B cell (primary cell): ENCODE data around the gene SLC4A8. TPM values are rescaled to one million over a fixed set of nuclear protein-coding genes. Genes with fewer than 3 reads are reported as not detected.

Source experiments
- ATAC-seq: fragments of 200-7000 bp; cut with Tn5 transposase; one replicate; pipeline ENCODE4 v1.10.0; 2021; ENCODE audit warnings: low read depth, mild to moderate bottlenecking, moderate number of reproducible peaks, moderate library complexity
- CTCF ChIA-PET: fragments of 350-600 bp; sonication (Branson Sonifier 250); formaldehyde crosslinking; loops from one replicate; lab custom pipeline; 2021; ENCODE audit warnings: antibody characterized with exemption, inconsistent platforms; lab: Charles Lee
- POLR2A ChIA-PET: fragments of 350-600 bp; sonication (Branson Sonifier 250); formaldehyde crosslinking; loops from one replicate; lab custom pipeline; 2021; ENCODE audit warnings: antibody characterized with exemption; lab: Charles Lee
- DNase-seq: peaks from one replicate; pipeline ENCODE4 v3.0.0; 2013
- H2AFZ ChIP-seq: 2 replicates; pipeline ENCODE4 v1.6.1; 2012; ENCODE audit warnings: mild to moderate bottlenecking, low read depth, low read length; ENCODE audit not compliant: insufficient read depth, poor library complexity, severe bottlenecking
- H3K27ac ChIP-seq, 2 donors: 1 replicate in 1 of 2; 2 replicates in 1 of 2; pipeline ENCODE4 v1.5.1; 2012 to 2013; ENCODE audit warnings: low read length in 2 of 2, mild to moderate bottlenecking in 2 of 2, moderate library complexity in 1 of 2
- H3K27me3 ChIP-seq, 4 experiments: fragments of 200-600 bp in 1 of 4; sonication (generic) in 1 of 4; replicated peaks in 1 of 4; 1 replicate in 2 of 4; 2 replicates in 2 of 4; pipeline versions ENCODE4 v1.6.1 to v1.7.0; 2013 to 2016; ENCODE audit warnings: low read length in 3 of 4, mild to moderate bottlenecking in 2 of 4, mixed read lengths in 1 of 4, moderate library complexity in 1 of 4; ENCODE audit not compliant: insufficient read depth in 4 of 4, control insufficient read depth in 3 of 4; ENCODE audit errors: control extremely low read depth in 1 of 4
- H3K36me3 ChIP-seq, 2 experiments: replicated peaks in 1 of 2; 1 replicate in 1 of 2; 2 replicates in 1 of 2; pipeline versions ENCODE4 v1.6.1 to v1.7.1; 2013; ENCODE audit warnings: low read length in 1 of 2; ENCODE audit not compliant: insufficient read depth in 2 of 2, control insufficient read depth in 1 of 2; ENCODE audit errors: control extremely low read depth in 1 of 2, extremely low read depth in 1 of 2
- H3K4me1 ChIP-seq, 2 donors: fragments of 200-600 bp in 1 of 2; sonication (generic) in 1 of 2; 1 replicate in 1 of 2; 2 replicates in 1 of 2; pipeline versions ENCODE4 v1.5.1 to v1.6.1; 2013 to 2017; ENCODE audit warnings: low read length in 2 of 2; ENCODE audit not compliant: control insufficient read depth in 2 of 2, insufficient read depth in 2 of 2
- H3K4me2 ChIP-seq: replicated peaks from 2 replicates; pipeline ENCODE3; 2012; ENCODE audit warnings: mild to moderate bottlenecking, low read depth, low read length; ENCODE audit not compliant: poor library complexity, severe bottlenecking
- H3K4me3 ChIP-seq, 5 experiments: fragments of 200-600 bp in 1 of 5; sonication (generic) in 1 of 5; 1 replicate in 3 of 5; 2 replicates in 2 of 5; pipeline versions ENCODE4 v1.5.1 to v1.7.0; 2011 to 2016; ENCODE audit warnings: low read length in 4 of 5, mild to moderate bottlenecking in 4 of 5, low read depth in 2 of 5, control low read depth in 1 of 5, moderate library complexity in 1 of 5; ENCODE audit not compliant: insufficient read depth in 1 of 5; ENCODE audit errors: control extremely low read depth in 1 of 5, extremely low read depth in 1 of 5
- H3K79me2 ChIP-seq: fragments of 200-600 bp; sonication (generic); one replicate; pipeline ENCODE4 v1.6.0; 2016; ENCODE audit warnings: low read length; ENCODE audit not compliant: control insufficient read depth, insufficient read depth
- H3K9ac ChIP-seq: fragments of 200-600 bp; sonication (generic); 2 replicates; pipeline ENCODE4 v1.6.1; 2017; ENCODE audit warnings: mild to moderate bottlenecking, low read length, moderate library complexity
- H3K9me3 ChIP-seq, 3 donors: one replicate each; pipeline versions ENCODE4 v1.6.1 to v1.7.1; 2013; ENCODE audit warnings: low read length in 2 of 3; ENCODE audit not compliant: control insufficient read depth in 2 of 3, insufficient read depth in 1 of 3; ENCODE audit errors: control extremely low read depth in 1 of 3
- H4K20me1 ChIP-seq: 2 replicates; pipeline ENCODE4 v1.6.0; 2012; ENCODE audit warnings: mild to moderate bottlenecking, low read length; ENCODE audit not compliant: insufficient read depth, control insufficient read depth, poor library complexity, severe bottlenecking
- H3K27ac Mint-ChIP-seq: one replicate; pipeline ENCODE4 v1.8.0; 2021; ENCODE audit warnings: mixed read lengths
- H3K27me3 Mint-ChIP-seq: one replicate; pipeline ENCODE4 v1.8.0; 2021; ENCODE audit warnings: mixed read lengths
- H3K4me1 Mint-ChIP-seq: one replicate; pipeline ENCODE4 v1.8.0; 2021; ENCODE audit warnings: mixed read lengths
- H3K4me3 Mint-ChIP-seq: one replicate; pipeline ENCODE4 v1.8.0; 2021; ENCODE audit warnings: mixed read lengths
- H3K9me3 Mint-ChIP-seq: one replicate; pipeline ENCODE4 v1.8.0; 2022; ENCODE audit warnings: mixed read lengths; ENCODE audit not compliant: insufficient read depth
- CTCF ChIP-seq: fragments of 200-600 bp; IDR thresholded peaks from one replicate; pipeline ENCODE4 v1.8.0; 2022; ENCODE audit warnings: antibody characterized with exemption, mild to moderate bottlenecking
- EZH2 ChIP-seq: IDR thresholded peaks from 2 replicates; pipeline ENCODE4 v1.6.1; 2012; ENCODE audit warnings: borderline replicate concordance, low read depth, mild to moderate bottlenecking, moderate library complexity, low read length; ENCODE audit not compliant: insufficient read depth, poor library complexity, severe bottlenecking
- WGBS: methylation state at CpG from one replicate; pipeline ENCODE4 v1.1.5; 2013; ENCODE audit warnings: missing lambda C conversion rate; ENCODE audit not compliant: insufficient coverage; 5-methylcytosine and 5-hydroxymethylcytosine counted together
- intact Hi-C: fragments of 100-400 bp; cut with micrococcal nuclease; formaldehyde crosslinking; loops from one replicate; pipeline ENCODE4 v1.10.0; 2022
- polyA plus RNA-seq: library from polyadenylated mRNA; depleted of rRNA; stranded (reverse); fragments of >200 nt; gene quantifications from 2 replicates; pipeline ENCODE4 v1.2.3, GENCODE V29; 2012
- total RNA-seq, 2 donors: library from RNA; stranded (reverse); fragments of 120-200 nt in 1 of 2; gene quantifications; 1 replicate in 1 of 2; 2 replicates in 1 of 2; pipeline versions ENCODE4 v1.2.3 to v1.2.4, GENCODE V29; 2013 to 2022

Gene SLC4A8
- total and polyA plus RNA-seq, 2 donors (not counting 1 experiment from before 2014, with no cell fraction given), result 3.1 to 3.2 TPM

DNA sequence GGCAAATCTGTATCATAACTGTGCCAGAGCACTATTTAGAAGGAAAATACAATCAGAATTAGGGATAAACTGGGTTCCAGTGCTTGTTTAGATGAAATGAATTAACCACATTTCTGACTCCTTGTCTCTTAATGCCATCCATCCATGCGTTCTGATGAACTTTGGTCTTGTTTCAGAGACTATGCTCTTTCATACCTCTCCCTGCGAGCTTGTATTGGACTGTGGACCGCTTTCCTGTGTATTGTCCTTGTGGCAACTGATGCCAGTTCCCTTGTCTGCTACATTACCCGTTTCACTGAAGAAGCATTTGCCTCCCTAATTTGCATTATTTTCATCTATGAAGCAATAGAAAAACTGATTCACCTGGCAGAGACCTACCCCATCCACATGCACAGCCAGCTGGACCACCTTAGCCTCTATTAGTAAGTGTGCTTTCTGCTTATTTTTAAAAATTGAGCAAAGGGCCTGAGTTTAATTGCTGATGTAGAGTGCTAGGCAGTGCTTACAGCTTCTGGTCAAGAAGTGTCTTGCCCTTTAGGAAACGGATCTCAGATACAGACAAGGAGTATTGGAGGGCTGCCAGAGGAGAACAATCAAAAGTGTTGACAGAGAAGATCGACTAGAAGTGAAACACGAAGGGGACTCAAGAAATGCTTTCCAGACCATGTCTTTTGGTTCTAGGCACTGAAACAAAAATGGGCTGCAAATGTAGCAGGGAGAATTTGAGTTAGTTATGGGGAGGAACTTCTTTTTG, 46.7 kb downstream of the SLC4A8 start:
- Histone ChIP-seq H3K27ac (no peak overlapping the region), H2AFZ (no peak overlapping the region), H3K4me3 (no peak overlapping the region), H3K79me2 (no peaks in the 10 kb centered on the region), H3K27me3 (no peaks in the 10 kb centered on the region), H3K9ac (no peak overlapping the region), H4K20me1 (no peaks in the 10 kb centered on the region), H3K4me2 (no peak overlapping the region), H3K36me3 (peaks cover 2 to 10% of the 10 kb centered on the region in 2 experiments), H3K4me1 (peaks cover 0 to 5% of the 10 kb centered on the region in 2 donors), H3K9me3 (no peaks in the 10 kb centered on the region)
- 97% methylated on average over 6 of the region's 7 CpGs for WGBS
- intact Hi-C loops, result no loop called here
- ATAC-seq (no peak), DNase-seq (no peak)
- CTCF ChIA-PET, result no interaction called here
- Mint-ChIP-seq H3K9me3 (no peaks in the 10 kb centered on the region), H3K27me3 (no peaks in the 10 kb centered on the region), H3K4me1 (peaks cover 4% of the 10 kb centered on the region), H3K4me3 (no peak overlapping the region), H3K27ac (no peak overlapping the region)
- POLR2A ChIA-PET, result no interaction called here
- no peak for TF ChIP-seq CTCF
- TF ChIP-seq EZH2, result no peak

DNA sequence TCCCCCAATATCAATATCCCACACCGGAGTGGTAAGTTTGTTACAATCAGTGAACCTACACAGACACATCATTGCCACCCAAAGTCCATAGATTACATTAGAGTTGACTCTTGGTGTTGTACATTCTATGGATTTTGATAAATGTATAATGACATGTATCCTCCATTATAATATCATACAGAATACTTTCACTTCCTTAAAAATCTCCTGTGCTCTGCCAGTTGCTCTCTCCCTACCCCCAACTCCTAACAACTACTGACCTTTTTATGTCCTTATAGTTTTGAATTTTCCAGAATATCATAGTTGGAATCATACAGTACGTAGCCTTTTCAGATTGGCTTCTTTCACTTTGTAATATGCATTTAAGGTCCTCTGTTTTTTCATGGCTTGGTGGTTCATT, 48.4 kb downstream of the SLC4A8 start:
- Histone ChIP-seq H3K79me2 (no peaks in the 10 kb centered on the region), H3K9me3 (no peaks in the 10 kb centered on the region), H3K4me2 (no peak overlapping the region), H4K20me1 (no peaks in the 10 kb centered on the region), H3K4me1 (peaks cover 0 to 5% of the 10 kb centered on the region in 2 donors), H2AFZ (no peak overlapping the region), H3K27me3 (no peaks in the 10 kb centered on the region), H3K36me3 (peaks cover 2 to 8% of the 10 kb centered on the region in 2 experiments), H3K4me3 (no peak overlapping the region), H3K9ac (no peak overlapping the region), H3K27ac (no peak overlapping the region)
- no peak overlapping the region for H3K27ac Mint-ChIP-seq
- no peaks in the 10 kb centered on the region for H3K27me3 Mint-ChIP-seq
- H3K9me3 Mint-ChIP-seq, result no peaks in the 10 kb centered on the region
- ATAC-seq, result no peak
- no CpG with 5 or more reads among the region's 2 CpGs for WGBS
- POLR2A ChIA-PET, result no interaction called here
- CTCF ChIA-PET, result no interaction called here
- intact Hi-C loops, result no loop called here
- no peak overlapping the region for H3K4me3 Mint-ChIP-seq
- peaks cover 4% of the 10 kb centered on the region for H3K4me1 Mint-ChIP-seq
- DNase-seq, result peak; percentile 32
- TF ChIP-seq EZH2 (no peak), CTCF (no peak)
